IMR-90 (cell line): ENCODE measurements around the gene SURF6. TPM values are rescaled to one million over a fixed set of nuclear protein-coding genes. Genes with fewer than 3 reads are reported as not detected.

Source experiments
- ATAC-seq: fragments of 200-7000 bp; cut with Tn5 transposase; 2 replicates; pipeline ENCODE4 v1.9.1; 2020; ENCODE audit warnings: low read depth, mild to moderate bottlenecking, moderate library complexity
- BruUV-seq: library from RNA; stranded (reverse); fragments of 400-500 nt; replicated peaks from 2 replicates; lab custom pipeline; 2021; lab: Mats Ljungman, UMichigan
- CTCF ChIA-PET: fragments of 300-600 bp; formaldehyde crosslinking; extraction: SDS; loops from one replicate; lab custom pipeline; 2021; ENCODE audit warnings: antibody characterized with exemption; lab: Yijun Ruan, JAX
- POLR2A ChIA-PET: fragments of 300-600 bp; sonication (Branson Sonifier 250); formaldehyde crosslinking; loops from one replicate; lab custom pipeline; 2022; ENCODE audit warnings: antibody characterized with exemption; ENCODE audit not compliant: unreplicated experiment; lab: Charles Lee
- DNase-seq: peaks from one replicate; pipeline ENCODE4 v3.0.0; 2013
- H2AFZ ChIP-seq: replicated peaks from 2 replicates; pipeline ENCODE3; 2013; ENCODE audit warnings: low read length, mild to moderate bottlenecking; ENCODE audit not compliant: poor library complexity
- H2AK5ac ChIP-seq: 2 replicates; pipeline ENCODE4 v1.6.1; 2013; ENCODE audit warnings: low read depth, low read length, inconsistent platforms
- H2AK9ac ChIP-seq: replicated peaks from 2 replicates; pipeline ENCODE3; 2013; ENCODE audit warnings: mild to moderate bottlenecking, low read depth, low read length, moderate library complexity; ENCODE audit not compliant: poor library complexity
- H2BK120ac ChIP-seq: 2 replicates; pipeline ENCODE4 v1.6.1; 2013; ENCODE audit warnings: low read depth, low read length, inconsistent platforms
- H2BK15ac ChIP-seq: 3 replicates; pipeline ENCODE4 v1.6.1; 2013; ENCODE audit warnings: low read depth, low read length, inconsistent platforms
- H2BK20ac ChIP-seq: 2 replicates; pipeline ENCODE4 v1.6.1; 2013; ENCODE audit warnings: low read depth, mild to moderate bottlenecking, inconsistent platforms, low read length, moderate library complexity
- H2BK5ac ChIP-seq: 2 replicates; pipeline ENCODE4 v1.6.1; 2013; ENCODE audit warnings: mild to moderate bottlenecking, low read depth, low read length, inconsistent platforms; ENCODE audit not compliant: poor library complexity, severe bottlenecking
- H3K14ac ChIP-seq: replicated peaks from 2 replicates; pipeline ENCODE4 v1.6.1; 2013; ENCODE audit warnings: low read depth, low read length, inconsistent platforms
- H3K18ac ChIP-seq: 2 replicates; pipeline ENCODE4 v1.6.1; 2013; ENCODE audit warnings: low read depth, low read length, control low read depth
- H3K23ac ChIP-seq: 2 replicates; pipeline ENCODE4 v1.6.1; 2013; ENCODE audit warnings: low read depth, low read length, inconsistent platforms
- H3K27ac ChIP-seq: 2 replicates; pipeline ENCODE4 v1.5.1; 2013; ENCODE audit warnings: mild to moderate bottlenecking, control low read depth, low read length; ENCODE audit not compliant: insufficient read depth
- H3K27me3 ChIP-seq: 2 replicates; pipeline ENCODE4 v1.6.1; 2013; ENCODE audit warnings: low read length; ENCODE audit not compliant: control insufficient read depth, insufficient read depth
- H3K36me3 ChIP-seq: 2 replicates; pipeline ENCODE4 v1.6.1; 2013; ENCODE audit warnings: low read length, mixed read lengths; ENCODE audit not compliant: control insufficient read depth, insufficient read depth
- H3K4ac ChIP-seq: 2 replicates; pipeline ENCODE4 v1.6.1; 2013; ENCODE audit warnings: low read depth, low read length, inconsistent platforms
- H3K4me1 ChIP-seq: 2 replicates; pipeline ENCODE4 v1.6.1; 2013; ENCODE audit warnings: low read length, mixed read lengths; ENCODE audit not compliant: control insufficient read depth, insufficient read depth
- H3K4me2 ChIP-seq: 2 replicates; pipeline ENCODE4 v1.6.1; 2013; ENCODE audit warnings: low read depth, mild to moderate bottlenecking, control low read depth, low read length, moderate library complexity
- H3K4me3 ChIP-seq: 2 replicates; pipeline ENCODE4 v1.5.1; 2013; ENCODE audit warnings: low read depth, mild to moderate bottlenecking, control low read depth, low read length, moderate library complexity; ENCODE audit not compliant: insufficient read depth
- H3K56ac ChIP-seq: 2 replicates; pipeline ENCODE4 v1.6.1; 2013; ENCODE audit warnings: low read length, inconsistent platforms; ENCODE audit not compliant: insufficient read depth; ENCODE audit errors: extremely low read depth
- H3K79me1 ChIP-seq, 2 experiments: 2 replicates each; pipeline ENCODE4 v1.6.1; 2013; ENCODE audit warnings: low read length in 2 of 2, inconsistent platforms in 1 of 2, low read depth in 1 of 2
- H3K9ac ChIP-seq: 2 replicates; pipeline ENCODE4 v1.6.1; 2013; ENCODE audit warnings: low read depth, low read length, control low read depth
- H3K9me1 ChIP-seq: 2 replicates; pipeline ENCODE4 v1.6.1; 2013; ENCODE audit warnings: low read length, inconsistent platforms; ENCODE audit not compliant: insufficient read depth
- H3K9me3 ChIP-seq: 2 replicates; pipeline ENCODE4 v1.6.1; 2013; ENCODE audit warnings: low read length; ENCODE audit not compliant: control insufficient read depth, insufficient read depth
- H4K20me1 ChIP-seq: 2 replicates; pipeline ENCODE4 v1.6.1; 2013; ENCODE audit warnings: low read length, inconsistent platforms; ENCODE audit not compliant: insufficient read depth
- H4K5ac ChIP-seq: 2 replicates; pipeline ENCODE4 v1.6.1; 2013; ENCODE audit warnings: mild to moderate bottlenecking, low read depth, low read length, control low read depth
- H4K8ac ChIP-seq, 2 experiments: 2 replicates each; pipeline ENCODE4 v1.6.1; 2013; ENCODE audit warnings: low read depth in 2 of 2, low read length in 2 of 2, control low read depth in 1 of 2, inconsistent platforms in 1 of 2
- H4K91ac ChIP-seq: 2 replicates; pipeline ENCODE4 v1.6.1; 2013; ENCODE audit warnings: low read depth, low read length, inconsistent platforms; ENCODE audit not compliant: insufficient read depth
- BHLHE40 ChIP-seq: fragments of 150-350 bp; IDR thresholded peaks from 2 replicates; pipeline ENCODE4 v1.6.1; 2016; ENCODE audit warnings: mild to moderate bottlenecking, low read depth, low read length
- CEBPB ChIP-seq: IDR thresholded peaks from 2 replicates; pipeline ENCODE4 v1.6.1; 2012; ENCODE audit warnings: low read depth, low read length, improper control_type of control experiment
- CHD1 ChIP-seq: IDR thresholded peaks from 2 replicates; pipeline ENCODE4 v1.6.1; 2012; ENCODE audit warnings: low read depth, low read length, improper control_type of control experiment
- ELK1 ChIP-seq: fragments of 150-350 bp; IDR thresholded peaks from 2 replicates; pipeline ENCODE4 v1.6.1; 2016; ENCODE audit warnings: low read depth, mild to moderate bottlenecking, low read length, moderate library complexity, borderline replicate concordance
- FOS ChIP-seq: fragments of 150-350 bp; IDR thresholded peaks from 2 replicates; pipeline ENCODE4 v1.6.1; 2016; ENCODE audit warnings: low read depth, low read length
- MAFK ChIP-seq: IDR thresholded peaks from 2 replicates; pipeline ENCODE4 v1.6.1; 2012; ENCODE audit warnings: low read depth, low read length, improper control_type of control experiment
- MAZ ChIP-seq: IDR thresholded peaks from 2 replicates; pipeline ENCODE4 v1.6.1; 2012; ENCODE audit warnings: low read depth, mild to moderate bottlenecking, low read length, improper control_type of control experiment, moderate library complexity, borderline replicate concordance
- MXI1 ChIP-seq: IDR thresholded peaks from 2 replicates; pipeline ENCODE4 v1.6.1; 2012; ENCODE audit warnings: low read depth, mild to moderate bottlenecking, low read length, moderate library complexity, borderline replicate concordance
- NFE2L2 ChIP-seq: fragments of 150-350 bp; IDR thresholded peaks from 2 replicates; pipeline ENCODE4 v1.6.1; 2016; ENCODE audit warnings: low read depth, mild to moderate bottlenecking, low read length
- POLR2A ChIP-seq: IDR thresholded peaks from 2 replicates; pipeline ENCODE4 v1.6.1; 2012; ENCODE audit warnings: mild to moderate bottlenecking, low read depth, low read length
- RAD21 ChIP-seq: IDR thresholded peaks from 2 replicates; pipeline ENCODE4 v1.6.1; 2012; ENCODE audit warnings: low read length, improper control_type of control experiment
- RCOR1 ChIP-seq: IDR thresholded peaks from 2 replicates; pipeline ENCODE4 v1.6.1; 2012; ENCODE audit warnings: mild to moderate bottlenecking, low read length, improper control_type of control experiment; ENCODE audit not compliant: insufficient replicate concordance
- RFX5 ChIP-seq: IDR thresholded peaks from 2 replicates; pipeline ENCODE4 v1.8.0; 2012; ENCODE audit warnings: low read depth, mild to moderate bottlenecking, low read length, moderate library complexity
- SMC3 ChIP-seq: fragments of 150-350 bp; IDR thresholded peaks from 2 replicates; pipeline ENCODE4 v1.6.1; 2016; ENCODE audit warnings: low read depth, mild to moderate bottlenecking, antibody characterized with exemption, low read length, moderate library complexity
- WGBS, 2 experiments: methylation state at CpG; one replicate each; pipeline versions ENCODE4 v1.1.5 to v1.1.7; 2013; ENCODE audit warnings: missing lambda C conversion rate in 2 of 2; ENCODE audit not compliant: insufficient read length in 1 of 2; ENCODE audit errors: extremely low coverage in 2 of 2; 5-methylcytosine and 5-hydroxymethylcytosine counted together
- dilution Hi-C: fragments of 300-500 bp; cut with HindIII; formaldehyde crosslinking; loops from one replicate; pipeline ENCODE4 v1.14.3; 2018; ENCODE audit warnings: low sequenced_read_pairs; ENCODE audit not compliant: unreplicated experiment
- in situ Hi-C: fragments of 300-500 bp; cut with MboI; formaldehyde crosslinking; loops from 3 replicates; pipeline ENCODE4 v1.14.3; 2019; ENCODE audit warnings: low sequenced_read_pairs, inconsistent platforms, mixed read lengths
- intact Hi-C: fragments of 100-400 bp; cut with micrococcal nuclease; formaldehyde crosslinking; loops from 2 replicates; pipeline ENCODE4 v1.10.0; 2022
- polyA plus RNA-seq, 3 experiments: library from polyadenylated mRNA; depleted of rRNA; stranded (reverse); fragments of >200 nt; gene quantifications; 2 replicates each; pipeline ENCODE4 v1.2.3, GENCODE V29; 2012; ENCODE audit warnings: low replicate concordance in 1 of 3
- total RNA-seq: library from RNA; depleted of rRNA; stranded (reverse); fragments of >200 nt; gene quantifications from 2 replicates; pipeline ENCODE4 v1.2.3, GENCODE V29; 2012
- TF ChIP-seq, protein P1 (sequence below): fragments of 150-350 bp; IDR thresholded peaks from 2 replicates; pipeline ENCODE4 v1.6.1; 2017; ENCODE audit warnings: mild to moderate bottlenecking, antibody characterized with exemption, low read length, low read depth
- TF ChIP-seq, protein P2 (sequence below): conservative IDR thresholded peaks from 2 replicates; pipeline ENCODE4 v1.5.1; 2012; ENCODE audit warnings: mild to moderate bottlenecking, low read depth, low read length, improper control_type of control experiment

SURF6 gene
- total and polyA plus RNA-seq, 2 of the 4 experiments (the other 2 are of a cell fraction) = 6.1 to 12.8 TPM

DNA sequence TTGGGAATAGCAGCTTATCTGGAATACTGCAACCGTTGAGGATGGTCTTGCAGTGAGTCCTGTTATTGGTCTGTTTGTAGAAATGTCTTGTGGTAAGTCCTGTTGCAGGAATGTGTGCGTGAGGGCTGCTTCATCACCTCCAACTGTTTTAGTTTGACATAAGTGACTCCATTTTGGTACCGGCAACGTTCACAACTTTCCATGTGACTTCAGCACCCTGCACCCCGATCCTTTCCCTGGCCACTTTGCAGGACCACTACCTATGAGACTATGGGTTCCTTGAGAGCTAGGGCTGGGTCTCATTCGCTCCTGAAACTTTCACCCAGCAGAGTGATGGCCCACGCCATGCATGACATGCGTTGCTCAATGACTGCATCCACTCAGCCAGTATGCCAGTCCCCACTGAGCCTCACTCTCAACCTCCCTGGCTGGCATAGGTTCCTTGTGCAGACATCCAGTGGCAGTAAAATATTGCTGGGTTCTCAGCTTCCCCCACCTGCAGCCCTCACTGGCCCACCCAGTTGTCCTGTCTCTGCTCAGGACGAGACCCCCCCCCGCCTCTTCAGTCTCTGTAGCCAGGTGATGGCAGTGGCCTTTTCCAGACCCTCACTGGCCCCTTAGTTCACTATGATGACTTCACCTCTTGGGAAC, 8.0 kb downstream of the SURF6 start:
- no peak for TF ChIP-seq MAFK
- TF ChIP-seq FOS = no peak
- TF ChIP-seq BHLHE40 = no peak
- no peak for TF ChIP-seq ELK1
- TF ChIP-seq, protein P1, sequence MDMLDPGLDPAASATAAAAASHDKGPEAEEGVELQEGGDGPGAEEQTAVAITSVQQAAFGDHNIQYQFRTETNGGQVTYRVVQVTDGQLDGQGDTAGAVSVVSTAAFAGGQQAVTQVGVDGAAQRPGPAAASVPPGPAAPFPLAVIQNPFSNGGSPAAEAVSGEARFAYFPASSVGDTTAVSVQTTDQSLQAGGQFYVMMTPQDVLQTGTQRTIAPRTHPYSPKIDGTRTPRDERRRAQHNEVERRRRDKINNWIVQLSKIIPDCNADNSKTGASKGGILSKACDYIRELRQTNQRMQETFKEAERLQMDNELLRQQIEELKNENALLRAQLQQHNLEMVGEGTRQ = no peak
- TF ChIP-seq RAD21 = no peak
- no peak for TF ChIP-seq CEBPB
- no peak for TF ChIP-seq RCOR1
- TF ChIP-seq NFE2L2 = no peak
- no peak for TF ChIP-seq MXI1
- no peak for TF ChIP-seq CHD1
- TF ChIP-seq RFX5 = no peak
- TF ChIP-seq MAZ = no peak
- TF ChIP-seq, protein P2, sequence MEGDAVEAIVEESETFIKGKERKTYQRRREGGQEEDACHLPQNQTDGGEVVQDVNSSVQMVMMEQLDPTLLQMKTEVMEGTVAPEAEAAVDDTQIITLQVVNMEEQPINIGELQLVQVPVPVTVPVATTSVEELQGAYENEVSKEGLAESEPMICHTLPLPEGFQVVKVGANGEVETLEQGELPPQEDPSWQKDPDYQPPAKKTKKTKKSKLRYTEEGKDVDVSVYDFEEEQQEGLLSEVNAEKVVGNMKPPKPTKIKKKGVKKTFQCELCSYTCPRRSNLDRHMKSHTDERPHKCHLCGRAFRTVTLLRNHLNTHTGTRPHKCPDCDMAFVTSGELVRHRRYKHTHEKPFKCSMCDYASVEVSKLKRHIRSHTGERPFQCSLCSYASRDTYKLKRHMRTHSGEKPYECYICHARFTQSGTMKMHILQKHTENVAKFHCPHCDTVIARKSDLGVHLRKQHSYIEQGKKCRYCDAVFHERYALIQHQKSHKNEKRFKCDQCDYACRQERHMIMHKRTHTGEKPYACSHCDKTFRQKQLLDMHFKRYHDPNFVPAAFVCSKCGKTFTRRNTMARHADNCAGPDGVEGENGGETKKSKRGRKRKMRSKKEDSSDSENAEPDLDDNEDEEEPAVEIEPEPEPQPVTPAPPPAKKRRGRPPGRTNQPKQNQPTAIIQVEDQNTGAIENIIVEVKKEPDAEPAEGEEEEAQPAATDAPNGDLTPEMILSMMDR = no peak
- no peak for TF ChIP-seq POLR2A
- TF ChIP-seq SMC3 = no peak
- H2AK9ac ChIP-seq = no peak overlapping the region
- DNase-seq = no peak
- CTCF ChIA-PET = no interaction called here
- H3K14ac ChIP-seq = no peak overlapping the region
- H3K4ac ChIP-seq = no peak overlapping the region
- in situ Hi-C loops = no loop called here
- H2AFZ ChIP-seq = no peak overlapping the region
- no TSS peak for BruUV-seq
- H3K79me1 ChIP-seq = peaks cover 1 to 2% of the 10 kb centered on the region in 2 experiments; a peak in 1 of 4 replicates
- no peak overlapping the region for H2BK20ac ChIP-seq
- no peak overlapping the region for H3K4me2 ChIP-seq
- no peak overlapping the region for H3K4me3 ChIP-seq
- no peaks in the 10 kb centered on the region for H3K4me1 ChIP-seq
- H3K56ac ChIP-seq = no peak overlapping the region
- 81% methylated on average over 3 of the region's 10 CpGs; no CpG with 5 or more reads in 1 of the 2 experiments for WGBS, 2 experiments
- POLR2A ChIA-PET = no interaction called here
- no peaks in the 10 kb centered on the region for H3K9me1 ChIP-seq
- dilution Hi-C loops = no loop called here
- no peaks in the 10 kb centered on the region for H3K9me3 ChIP-seq
- no peak overlapping the region for H3K9ac ChIP-seq
- peaks cover 6% of the 10 kb centered on the region; the same call in 1 of the 2 replicates for H3K27me3 ChIP-seq
- no peak overlapping the region for H3K27ac ChIP-seq
- H2BK120ac ChIP-seq = no peak overlapping the region
- no peak overlapping the region for H4K8ac ChIP-seq
- intact Hi-C loops = no loop called here
- H2BK5ac ChIP-seq = no peak overlapping the region
- H4K20me1 ChIP-seq = no peaks in the 10 kb centered on the region; the same call in 1 of the 2 replicates
- no peak for ATAC-seq
- H2AK5ac ChIP-seq = no peak overlapping the region
- no peak overlapping the region for H2BK15ac ChIP-seq
- no peak overlapping the region for H4K91ac ChIP-seq
- H3K36me3 ChIP-seq = peaks cover 22% of the 10 kb centered on the region
- no peak overlapping the region for H4K5ac ChIP-seq
- no peak overlapping the region for H3K18ac ChIP-seq
- H3K23ac ChIP-seq = no peak overlapping the region
